PFSK-1 (cell line): Measurements from ENCODE around the gene METTL22.

Experiments used
- FOXP2 ChIP-seq: optimal IDR thresholded peaks from 2 replicates; pipeline ENCODE3; 2011; ENCODE audit warnings: borderline replicate concordance, control low read depth, inconsistent platforms; ENCODE audit not compliant: insufficient read depth; ENCODE audit errors: extremely low read length, extremely low read depth
- POLR2AphosphoS5 ChIP-seq: IDR thresholded peaks from 2 replicates; pipeline ENCODE4 v1.6.1; 2012; ENCODE audit warnings: low read depth, mild to moderate bottlenecking, control low read depth, low read length, moderate library complexity
- SIN3A ChIP-seq: IDR thresholded peaks from 2 replicates; pipeline ENCODE4 v1.6.1; 2012; ENCODE audit warnings: mild to moderate bottlenecking, low read length, moderate library complexity, borderline replicate concordance; ENCODE audit not compliant: insufficient read depth
- TAF1 ChIP-seq: IDR thresholded peaks from 2 replicates; pipeline ENCODE4 v1.6.1; 2012; ENCODE audit warnings: low read length, control low read depth, borderline replicate concordance; ENCODE audit not compliant: insufficient read depth
- TF ChIP-seq, protein P1 (sequence below), 2 experiments: IDR thresholded peaks; 2 replicates each; pipeline versions ENCODE4 v1.6.1 to v1.8.0; 2011 to 2012; ENCODE audit warnings: low read depth in 2 of 2, low read length in 2 of 2, control low read depth in 1 of 2, inconsistent platforms in 1 of 2, mild to moderate bottlenecking in 1 of 2, moderate library complexity in 1 of 2; ENCODE audit not compliant: insufficient read depth in 1 of 2

METTL22 gene

GRCh38 chr16:8676737-8677375 lies 55.4 kb downstream of the METTL22 start:
- TF ChIP-seq POLR2AphosphoS5: no peak
- TF ChIP-seq TAF1: no peak
- TF ChIP-seq SIN3A: no peak
- TF ChIP-seq, protein P1, sequence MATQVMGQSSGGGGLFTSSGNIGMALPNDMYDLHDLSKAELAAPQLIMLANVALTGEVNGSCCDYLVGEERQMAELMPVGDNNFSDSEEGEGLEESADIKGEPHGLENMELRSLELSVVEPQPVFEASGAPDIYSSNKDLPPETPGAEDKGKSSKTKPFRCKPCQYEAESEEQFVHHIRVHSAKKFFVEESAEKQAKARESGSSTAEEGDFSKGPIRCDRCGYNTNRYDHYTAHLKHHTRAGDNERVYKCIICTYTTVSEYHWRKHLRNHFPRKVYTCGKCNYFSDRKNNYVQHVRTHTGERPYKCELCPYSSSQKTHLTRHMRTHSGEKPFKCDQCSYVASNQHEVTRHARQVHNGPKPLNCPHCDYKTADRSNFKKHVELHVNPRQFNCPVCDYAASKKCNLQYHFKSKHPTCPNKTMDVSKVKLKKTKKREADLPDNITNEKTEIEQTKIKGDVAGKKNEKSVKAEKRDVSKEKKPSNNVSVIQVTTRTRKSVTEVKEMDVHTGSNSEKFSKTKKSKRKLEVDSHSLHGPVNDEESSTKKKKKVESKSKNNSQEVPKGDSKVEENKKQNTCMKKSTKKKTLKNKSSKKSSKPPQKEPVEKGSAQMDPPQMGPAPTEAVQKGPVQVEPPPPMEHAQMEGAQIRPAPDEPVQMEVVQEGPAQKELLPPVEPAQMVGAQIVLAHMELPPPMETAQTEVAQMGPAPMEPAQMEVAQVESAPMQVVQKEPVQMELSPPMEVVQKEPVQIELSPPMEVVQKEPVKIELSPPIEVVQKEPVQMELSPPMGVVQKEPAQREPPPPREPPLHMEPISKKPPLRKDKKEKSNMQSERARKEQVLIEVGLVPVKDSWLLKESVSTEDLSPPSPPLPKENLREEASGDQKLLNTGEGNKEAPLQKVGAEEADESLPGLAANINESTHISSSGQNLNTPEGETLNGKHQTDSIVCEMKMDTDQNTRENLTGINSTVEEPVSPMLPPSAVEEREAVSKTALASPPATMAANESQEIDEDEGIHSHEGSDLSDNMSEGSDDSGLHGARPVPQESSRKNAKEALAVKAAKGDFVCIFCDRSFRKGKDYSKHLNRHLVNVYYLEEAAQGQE (IDR thresholded peaks at IDR 0.05; ENCODE audit: insufficient read depth in 1 of 2, low read depth in 2 of 2, low read length in 2 of 2): no peak
- no peak for TF ChIP-seq FOXP2

GRCh38 chr16:8677481-8677880 lies 56.0 kb downstream of the METTL22 start:
- TF ChIP-seq FOXP2 (no peak), POLR2AphosphoS5 (no peak), TAF1 (no peak), SIN3A (no peak)
- TF ChIP-seq, protein P1 (IDR thresholded peaks at IDR 0.05; ENCODE audit: insufficient read depth in 1 of 2, low read depth in 2 of 2, low read length in 2 of 2): no peak

GRCh38 chr16:8678068-8678927 lies 56.8 kb downstream of the METTL22 start:
- TF ChIP-seq SIN3A: no peak
- TF ChIP-seq TAF1: no peak
- TF ChIP-seq, protein P1 (IDR thresholded peaks at IDR 0.05; ENCODE audit: insufficient read depth in 1 of 2, low read depth in 2 of 2, low read length in 2 of 2): no peak
- no peak for TF ChIP-seq FOXP2
- no peak for TF ChIP-seq POLR2AphosphoS5

- no peak for TF ChIP-seq POLR2AphosphoS5
- no peak for TF ChIP-seq TAF1
- TF ChIP-seq SIN3A: no peak
- TF ChIP-seq, protein P1 (IDR thresholded peaks at IDR 0.05; ENCODE audit: insufficient read depth in 1 of 2, low read depth in 2 of 2, low read length in 2 of 2): no peak
- TF ChIP-seq FOXP2: no peak
Measured at GRCh38 chr16:8679151-8679550, 57.7 kb downstream of the METTL22 start.
